HG03442 (cell line): ENCODE measurements around the gene EPHB2.

Experiments
- ATAC-seq: cut with Tn5 transposase; IDR thresholded peaks from one replicate; pipeline ENCODE4 v1.9.1; 2021; ENCODE audit warnings: mild to moderate bottlenecking, moderate library complexity; ENCODE audit not compliant: unreplicated experiment

EPHB2 gene

DNA sequence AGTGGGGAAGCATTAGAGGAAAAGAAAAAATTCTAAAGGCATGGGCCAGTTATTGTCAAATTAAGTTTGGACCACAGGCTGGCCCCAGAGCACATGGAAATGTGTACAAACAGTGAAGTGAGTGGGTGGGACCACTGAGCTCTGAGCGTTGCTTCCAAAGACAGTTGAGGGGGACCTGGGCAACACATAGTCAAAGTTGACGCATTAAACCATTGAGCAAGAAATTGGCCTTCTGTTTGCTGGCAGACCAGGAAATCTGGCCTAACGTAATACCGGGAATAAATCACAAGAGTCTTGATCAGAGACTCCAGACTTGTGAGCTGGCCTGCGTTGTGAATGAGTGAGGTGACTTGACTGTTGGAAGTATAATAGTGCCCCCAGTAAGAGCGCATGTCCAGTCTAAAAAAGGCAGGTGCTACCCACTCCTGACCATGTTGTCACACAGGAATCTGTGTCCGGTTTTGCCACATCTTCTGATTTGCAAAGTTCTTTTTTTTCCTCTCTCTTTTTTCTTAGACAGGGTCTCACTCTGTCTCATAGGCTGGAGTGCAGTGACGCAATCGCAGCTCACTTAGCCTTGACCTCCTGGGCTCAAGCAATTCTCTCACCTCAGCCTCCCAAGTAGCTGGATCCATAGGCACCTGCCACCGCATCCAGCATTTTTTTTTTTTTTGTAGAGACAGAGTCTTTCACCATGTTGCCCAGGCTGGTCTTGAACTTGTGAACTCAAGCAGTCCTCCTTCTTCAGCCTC is 10.7 kb downstream of the EPHB2 start:
- ATAC-seq, result no peak

DNA sequence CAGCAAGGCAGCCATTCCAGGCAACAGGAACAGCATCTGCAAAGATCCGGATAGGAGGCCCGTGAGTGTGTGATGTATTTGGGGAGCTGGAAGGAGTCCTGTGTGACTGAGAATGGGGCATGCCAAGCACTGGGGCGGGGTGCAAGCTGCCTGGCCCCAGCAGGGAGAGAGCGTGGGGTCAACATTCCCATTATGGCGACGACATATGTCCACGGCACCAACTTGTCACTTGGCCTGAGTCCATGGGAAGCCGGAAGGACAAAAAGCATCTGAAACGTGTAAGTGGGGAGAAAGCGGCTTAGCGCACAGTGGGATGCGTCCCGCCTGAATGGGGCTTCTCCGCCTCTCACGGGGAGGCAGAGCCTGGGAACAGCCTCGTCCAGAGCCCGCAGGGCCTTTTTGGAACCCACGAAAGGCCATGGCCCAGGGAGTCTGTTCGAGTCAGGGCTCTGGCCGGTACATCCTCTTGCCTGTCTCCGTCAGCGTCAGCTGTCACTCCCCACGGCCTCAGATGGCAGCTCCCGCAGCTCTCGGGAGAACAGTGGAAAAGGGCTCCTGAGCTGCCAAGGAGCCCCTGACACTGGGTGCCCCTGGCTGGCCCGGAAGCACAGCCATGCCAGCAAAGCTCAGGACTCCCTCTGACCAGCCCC is 12.4 kb downstream of the EPHB2 start:
- ATAC-seq, result no peak

DNA sequence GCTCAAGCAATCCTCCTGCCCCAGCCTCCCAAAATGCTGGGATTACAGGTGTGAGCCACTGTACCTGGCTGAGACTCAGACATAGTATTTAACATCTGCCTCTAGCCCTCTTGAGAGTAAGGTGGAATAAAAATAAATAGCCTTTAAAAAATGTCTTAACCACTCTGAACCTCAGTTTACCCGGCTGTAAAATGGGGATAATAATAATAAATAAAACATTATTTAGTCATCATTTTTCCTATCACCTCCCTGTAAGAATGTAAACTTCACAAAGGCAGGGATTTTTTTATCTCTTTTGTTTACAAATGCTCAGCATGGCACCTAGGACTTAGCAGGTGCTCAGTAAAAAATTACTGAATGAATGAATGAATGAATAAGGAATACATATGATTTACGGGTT is 17.2 kb downstream of the EPHB2 start:
- no peak for ATAC-seq

GRCh38 chr1:22728751-22729399 is 18.2 kb downstream of the EPHB2 start:
- ATAC-seq, result no peak

DNA sequence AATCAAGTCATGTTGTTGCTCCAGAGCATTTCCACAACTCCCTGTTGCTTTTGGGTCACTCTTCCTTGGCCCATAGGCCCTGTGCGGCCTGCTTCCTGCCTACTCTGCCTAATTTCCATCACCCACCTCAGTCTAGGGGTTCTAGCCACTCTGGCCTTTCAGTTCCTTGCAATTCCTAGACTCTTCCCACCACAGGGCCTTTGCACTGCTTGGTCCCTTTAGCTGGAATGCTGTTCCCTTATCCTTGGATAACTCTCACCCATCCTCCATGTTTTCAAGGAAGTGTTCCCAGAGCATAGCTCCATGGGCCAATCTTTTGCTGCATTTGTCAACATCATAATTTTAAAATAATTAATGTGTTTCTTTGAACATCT is 18.7 kb downstream of the EPHB2 start:
- ATAC-seq, result no peak

GRCh38 chr1:22729912-22730311 is 19.3 kb downstream of the EPHB2 start:
- ATAC-seq, result no peak

- no peak for ATAC-seq
Observed at GRCh38 chr1:22731924-22732720, 21.5 kb downstream of the EPHB2 start.

DNA sequence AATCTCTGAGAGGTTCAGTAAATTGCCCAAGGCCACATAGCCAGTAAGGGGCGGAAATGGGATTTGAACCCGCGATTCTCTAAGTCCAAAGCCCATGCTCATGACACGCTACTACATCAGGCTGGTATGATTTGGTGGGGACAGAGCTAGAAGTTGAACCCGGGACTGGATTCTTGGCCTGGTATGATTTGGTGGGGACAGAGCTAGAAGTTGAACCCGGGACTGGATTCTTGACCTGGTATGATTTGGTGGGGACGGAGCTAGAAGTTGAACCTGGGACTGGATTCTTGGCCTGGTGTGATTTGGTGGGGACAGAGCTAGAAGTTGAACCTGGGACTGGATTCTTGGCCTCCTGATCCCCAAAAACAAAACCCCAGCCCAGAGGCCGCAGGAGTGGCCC is 23.0 kb downstream of the EPHB2 start:
- no peak for ATAC-seq

DNA sequence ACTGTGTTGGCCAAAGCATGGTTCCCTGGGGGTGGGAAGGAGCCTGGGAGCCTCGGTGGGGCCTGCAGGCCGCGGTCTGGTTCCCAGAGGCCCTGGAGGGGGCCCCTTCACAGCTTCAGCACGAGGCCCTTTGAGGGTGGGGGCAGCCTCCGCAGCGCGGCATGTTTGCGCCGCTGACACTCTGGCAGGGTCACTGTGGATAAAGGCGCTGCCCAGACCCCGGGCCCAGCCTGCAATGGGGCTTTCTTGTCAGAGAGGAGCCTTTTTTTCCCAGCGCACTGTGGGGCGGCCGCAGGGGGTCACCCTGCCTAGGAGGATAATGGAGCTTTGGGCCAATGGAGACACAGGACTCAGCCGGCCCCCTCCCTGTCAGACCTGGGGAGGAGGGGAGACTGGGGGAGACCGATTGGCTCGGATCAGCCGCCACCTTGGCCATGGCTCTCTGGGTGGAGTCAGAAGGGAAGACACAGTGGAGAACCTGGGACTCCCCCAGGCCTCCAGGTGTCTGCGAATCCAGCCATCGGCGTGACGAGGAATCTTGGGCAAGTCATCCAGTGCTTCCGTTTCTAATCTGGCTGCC is 26.0 kb downstream of the EPHB2 start:
- ATAC-seq, result no peak

DNA sequence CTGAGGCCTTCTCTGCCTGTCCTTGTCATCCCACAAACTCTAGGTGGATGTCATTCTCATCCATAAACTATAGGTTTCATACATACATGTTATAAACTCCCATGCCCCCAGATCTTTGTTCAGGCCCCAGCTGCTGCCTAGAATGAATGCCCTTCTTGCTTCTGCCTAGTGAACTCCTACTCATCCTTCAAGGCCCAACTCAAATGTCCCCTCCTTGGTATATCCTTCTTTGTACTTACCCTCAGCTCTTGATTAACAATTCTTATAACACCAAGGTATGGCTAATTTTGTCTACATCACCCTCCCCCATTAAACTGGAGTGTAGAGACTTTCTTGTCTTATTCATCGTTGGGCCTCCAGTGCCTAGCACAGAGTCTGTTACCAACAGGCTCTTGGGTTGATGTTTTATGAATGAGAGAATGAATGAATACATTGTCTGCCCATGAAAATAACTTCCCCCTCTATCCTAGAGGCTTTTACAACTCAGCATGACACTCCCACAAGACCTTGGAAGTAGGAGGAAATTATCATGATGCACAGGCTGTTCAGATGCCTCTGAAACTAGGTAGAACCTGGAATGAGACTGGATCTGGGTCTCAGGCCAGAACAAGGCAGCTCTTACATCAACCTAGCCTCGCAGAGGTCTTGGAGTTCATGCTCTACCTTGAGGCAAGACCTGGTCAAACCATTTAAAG is 26.9 kb downstream of the EPHB2 start:
- no peak for ATAC-seq

DNA sequence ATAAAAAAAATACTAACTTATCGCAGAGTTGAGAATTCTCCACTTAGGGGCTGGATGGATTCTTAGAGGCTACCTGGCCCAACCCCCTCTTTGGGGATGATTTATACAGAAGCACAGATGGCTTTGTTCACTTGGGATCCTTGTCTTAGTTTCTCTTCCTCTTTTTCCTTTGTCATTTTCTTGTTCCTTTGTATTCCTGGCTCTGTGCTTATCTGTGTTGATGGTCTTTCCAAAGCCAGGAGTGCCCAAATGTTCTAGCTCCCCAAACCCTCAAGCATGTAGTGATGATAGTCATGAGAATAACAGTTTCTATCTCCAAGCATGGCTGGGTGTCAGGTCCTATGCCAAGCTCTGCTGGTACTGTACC is 27.4 kb downstream of the EPHB2 start:
- no peak for ATAC-seq

DNA sequence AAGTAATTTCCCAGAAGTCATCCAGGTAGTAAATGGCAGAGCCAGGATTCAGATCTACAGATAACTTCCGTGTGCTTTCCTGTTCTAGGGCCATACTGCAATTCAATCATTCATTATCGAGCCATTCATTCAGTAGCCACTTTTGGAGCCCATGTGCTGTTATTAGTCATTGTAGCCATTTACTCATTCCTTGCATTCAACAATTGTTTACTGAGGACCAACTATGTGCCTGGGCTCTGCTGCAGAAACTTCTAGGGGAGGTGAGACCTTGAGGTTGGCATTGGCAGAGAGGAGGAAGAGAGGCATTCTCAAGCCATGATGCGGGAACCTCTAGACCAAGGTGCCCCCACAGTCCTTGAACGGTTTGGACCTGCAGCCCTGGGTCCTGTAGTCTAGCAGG is 27.9 kb downstream of the EPHB2 start:
- no peak for ATAC-seq

DNA sequence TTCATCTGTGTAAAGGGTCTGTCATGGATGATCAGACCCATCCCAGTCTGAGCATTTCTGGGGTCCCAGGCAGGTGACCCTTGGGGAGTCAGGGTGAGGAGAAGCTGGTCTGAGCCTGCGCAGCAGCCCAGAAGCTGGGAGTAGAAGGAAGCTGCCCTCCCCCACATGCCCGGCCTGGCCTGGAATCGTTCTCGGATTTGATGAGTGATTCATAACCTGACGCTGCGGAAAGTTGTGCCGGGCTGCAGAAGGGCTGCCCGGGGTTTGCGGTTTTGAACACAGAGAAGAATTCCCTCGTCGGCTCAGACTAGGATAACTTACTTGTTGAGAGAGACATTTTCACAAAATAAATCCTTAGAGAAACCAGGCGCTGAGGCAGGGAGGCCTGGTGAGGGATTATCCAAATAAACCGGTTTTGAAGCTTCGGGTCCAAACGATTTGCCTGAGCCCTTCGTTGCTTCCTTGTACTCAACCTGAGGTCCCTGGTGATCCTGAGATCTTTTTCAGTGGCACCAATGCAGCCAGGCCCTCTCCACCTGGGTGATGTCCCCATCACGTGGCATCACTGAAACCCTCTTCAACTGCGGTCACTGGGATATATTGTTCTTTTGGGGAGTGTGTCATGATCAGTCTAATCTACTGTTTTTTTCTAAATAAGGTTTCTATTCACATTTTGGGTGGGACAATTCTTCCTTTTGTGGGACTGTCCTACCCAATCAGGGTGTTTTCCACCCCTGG is 29.2 kb downstream of the EPHB2 start:
- no peak for ATAC-seq

DNA sequence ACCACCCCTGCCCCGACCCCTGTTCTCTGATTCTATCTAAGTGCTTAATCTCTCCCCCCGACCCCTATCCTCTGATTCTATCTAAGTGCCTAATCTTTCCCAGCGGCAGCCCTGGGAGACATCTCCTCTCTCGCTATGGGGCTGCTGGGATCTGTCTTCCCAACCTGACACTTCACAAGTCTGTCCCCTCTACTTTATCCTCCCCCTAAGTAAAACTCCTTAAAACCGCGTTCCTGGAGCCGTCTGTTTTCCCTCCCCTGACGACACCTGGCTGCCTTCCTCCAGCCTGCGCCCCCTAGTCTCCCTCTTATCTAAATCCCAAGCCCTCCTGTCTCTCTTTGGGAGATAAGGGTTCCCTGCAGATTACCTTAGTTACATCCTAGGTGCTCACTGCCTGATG is 30.5 kb downstream of the EPHB2 start:
- ATAC-seq, result no peak

DNA sequence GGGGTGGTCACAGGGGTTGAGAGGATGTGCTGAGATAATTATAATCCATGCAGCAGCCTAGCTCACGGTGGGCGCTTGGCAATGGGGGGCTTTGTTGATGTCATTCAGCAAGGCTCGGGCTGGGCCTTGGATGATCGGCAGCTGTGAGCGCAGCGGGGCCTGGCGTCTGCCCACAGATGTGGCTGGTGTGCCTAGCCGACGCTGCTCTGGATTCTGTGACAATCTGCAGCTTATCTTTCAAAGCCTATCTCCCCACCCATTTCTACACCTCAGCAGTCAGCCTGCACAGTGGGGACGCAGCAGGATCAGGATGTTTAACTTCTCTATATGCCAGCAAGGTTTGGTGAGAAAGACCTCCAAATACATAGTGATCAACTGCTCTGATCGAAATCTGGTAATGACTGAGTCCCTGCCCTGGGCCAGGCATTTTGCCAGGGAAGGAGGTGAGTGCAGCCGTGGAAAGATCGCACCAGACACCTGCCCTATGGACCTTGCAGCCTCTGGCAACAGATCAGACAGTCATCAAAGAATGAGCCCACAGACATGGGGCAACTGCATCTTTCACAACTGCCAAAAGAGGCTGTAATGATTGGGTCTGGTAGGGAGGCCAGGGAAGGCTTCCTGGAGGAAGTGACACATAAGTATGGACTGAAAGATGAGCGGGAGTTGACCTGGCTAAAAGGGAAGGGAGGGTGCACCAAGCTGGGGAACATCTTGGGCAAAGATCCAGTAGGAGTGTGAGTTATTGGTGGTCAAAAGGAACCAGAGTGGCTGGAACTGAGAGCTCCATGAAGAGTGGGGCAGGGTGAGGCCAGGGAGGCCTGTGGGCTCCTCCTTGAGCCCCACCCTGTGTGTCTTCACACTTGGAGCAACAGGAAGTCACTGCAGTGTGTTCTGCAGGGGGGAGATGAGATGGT is 35.3 kb downstream of the EPHB2 start:
- ATAC-seq, result no peak

DNA sequence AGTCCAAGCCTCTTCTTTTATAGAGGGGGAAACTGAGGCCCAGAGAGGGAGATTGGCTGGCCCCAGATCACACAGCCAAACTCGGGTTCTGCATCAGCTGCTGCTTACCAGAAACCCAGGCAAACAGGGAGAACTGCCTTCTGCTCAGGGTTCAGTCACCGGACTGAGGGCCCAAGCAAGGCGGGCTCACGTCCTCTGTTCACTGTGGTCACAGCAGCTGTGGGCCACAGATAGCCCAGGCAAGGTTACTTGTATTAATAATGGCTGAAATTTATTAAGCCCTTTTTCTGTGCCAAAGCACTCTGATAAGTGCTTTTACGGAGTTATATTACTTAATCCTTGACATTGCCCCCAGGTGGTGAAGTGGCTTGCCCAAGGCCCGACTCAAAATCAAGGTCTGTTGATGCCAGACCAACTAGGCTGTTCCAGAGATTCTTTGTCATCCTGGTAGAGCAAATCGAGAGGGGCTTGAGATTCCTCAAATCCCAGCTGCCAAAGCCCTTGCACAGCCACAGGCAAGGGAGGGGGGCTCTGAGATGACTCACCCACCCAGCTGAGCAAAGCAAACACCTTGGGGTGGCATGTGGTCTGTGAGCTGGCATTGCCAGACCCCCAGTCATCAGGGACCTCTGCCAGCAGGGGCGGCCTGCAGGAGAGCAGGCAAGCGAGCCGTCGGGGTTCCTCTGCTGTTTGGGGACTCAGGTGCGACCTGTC is 36.5 kb downstream of the EPHB2 start:
- no peak for ATAC-seq

- no peak for ATAC-seq
Observed at GRCh38 chr1:22747735-22748073, 37.1 kb downstream of the EPHB2 start.

DNA sequence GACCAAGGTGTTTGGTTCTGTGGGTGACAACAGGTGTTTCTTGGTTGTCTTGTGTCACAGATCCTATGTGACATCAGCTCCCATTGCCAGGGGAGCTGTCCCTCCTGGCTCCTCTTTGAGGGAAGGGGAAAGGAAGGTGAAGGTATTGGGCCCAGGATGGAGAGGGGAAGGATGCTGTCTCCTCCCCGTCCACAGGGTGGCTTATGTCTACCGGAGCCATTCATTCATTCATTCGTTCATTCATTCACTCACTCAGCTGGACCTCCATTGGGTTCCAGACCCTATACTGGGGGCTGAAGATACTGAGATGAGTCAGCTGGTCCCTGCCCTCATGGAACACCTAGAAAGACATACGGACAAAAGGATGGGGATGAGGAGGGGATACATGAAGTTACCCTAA is 38.9 kb downstream of the EPHB2 start:
- ATAC-seq, result no peak
